ENCODE data around the gene DMRT1.

The DMRT1 gene

GRCh38 chr9:962023-962422, 120.5 kb downstream of the DMRT1 start:
- H3K27ac ChIP-seq = no peak overlapping the region

GRCh38 chr9:965497-965896, 124.0 kb downstream of the DMRT1 start:
- no peak overlapping the region for H3K9ac ChIP-seq
- H3K79me2 ChIP-seq = no peaks in the 10 kb centered on the region
- H3K36me3 ChIP-seq (ENCODE audit: control insufficient read depth, insufficient read depth, low read length) = no peaks in the 10 kb centered on the region
- H3K9me3 ChIP-seq (ENCODE audit: control insufficient read depth, low read length) = no peaks in the 10 kb centered on the region
- no peak overlapping the region for H3K4me2 ChIP-seq (ENCODE audit: low read length)
- H3K27me3 ChIP-seq (ENCODE audit: control insufficient read depth, insufficient read depth, low read length) = no peaks in the 10 kb centered on the region
- no peaks in the 10 kb centered on the region for H3K4me1 ChIP-seq
- no peak overlapping the region for H2AFZ ChIP-seq
- H3K4me3 ChIP-seq (ENCODE audit: low read depth, low read length) = no peak overlapping the region
- H3K27ac ChIP-seq = no peak overlapping the region
- TF ChIP-seq CTCF (IDR thresholded peaks at IDR 0.05) = no peak

More at GRCh38 chr9:962023-962422, 120.5 kb downstream of the DMRT1 start:
- no peak overlapping the region for H3K4me3 ChIP-seq (ENCODE audit: low read depth, low read length)
- H3K36me3 ChIP-seq (ENCODE audit: control insufficient read depth, insufficient read depth, low read length) = no peaks in the 10 kb centered on the region
- TF ChIP-seq CTCF (IDR thresholded peaks at IDR 0.05) = no peak
- no peaks in the 10 kb centered on the region for H3K79me2 ChIP-seq
- H3K9ac ChIP-seq = no peak overlapping the region
- no peak overlapping the region for H3K4me2 ChIP-seq (ENCODE audit: low read length)
- no peaks in the 10 kb centered on the region for H3K27me3 ChIP-seq (ENCODE audit: control insufficient read depth, insufficient read depth, low read length)
- no peaks in the 10 kb centered on the region for H3K9me3 ChIP-seq (ENCODE audit: control insufficient read depth, low read length)
- H2AFZ ChIP-seq = no peak overlapping the region
- no peaks in the 10 kb centered on the region for H3K4me1 ChIP-seq

GRCh38 chr9:966870-967269, 125.4 kb downstream of the DMRT1 start:
- Histone ChIP-seq H3K79me2 (no peaks in the 10 kb centered on the region), H3K27me3 (ENCODE audit: control insufficient read depth, insufficient read depth, low read length) (no peaks in the 10 kb centered on the region), H3K27ac (no peak overlapping the region), H3K4me3 (ENCODE audit: low read depth, low read length) (no peak overlapping the region), H2AFZ (no peak overlapping the region), H3K36me3 (ENCODE audit: control insufficient read depth, insufficient read depth, low read length) (no peaks in the 10 kb centered on the region), H3K9ac (no peak overlapping the region), H3K4me1 (no peaks in the 10 kb centered on the region), H3K9me3 (ENCODE audit: control insufficient read depth, low read length) (no peaks in the 10 kb centered on the region), H3K4me2 (ENCODE audit: low read length) (no peak overlapping the region)
- TF ChIP-seq CTCF (IDR thresholded peaks at IDR 0.05) = no peak

- no peaks in the 10 kb centered on the region for H3K27me3 ChIP-seq (ENCODE audit: control insufficient read depth, insufficient read depth, low read length)
- H3K36me3 ChIP-seq (ENCODE audit: control insufficient read depth, insufficient read depth, low read length) = no peaks in the 10 kb centered on the region
Measured at GRCh38 chr9:967436-967835, 125.9 kb downstream of the DMRT1 start.

More at GRCh38 chr9:967436-967835, 125.9 kb downstream of the DMRT1 start:
- Histone ChIP-seq H3K4me3 (ENCODE audit: low read depth, low read length) (no peak overlapping the region), H3K79me2 (no peaks in the 10 kb centered on the region), H3K4me1 (no peaks in the 10 kb centered on the region), H3K9me3 (ENCODE audit: control insufficient read depth, low read length) (no peaks in the 10 kb centered on the region), H3K27ac (no peak overlapping the region), H3K4me2 (ENCODE audit: low read length) (no peak overlapping the region), H2AFZ (no peak overlapping the region), H3K9ac (no peak overlapping the region)
- no peak for TF ChIP-seq CTCF (IDR thresholded peaks at IDR 0.05)
